GM21529 (cell line): ENCODE measurements around the gene EYS.

Experiments used
- ATAC-seq: cut with Tn5 transposase; IDR thresholded peaks from one replicate; pipeline ENCODE4 v1.9.1; 2021; ENCODE audit not compliant: unreplicated experiment

Gene EYS

GRCh38 chr6:64988148-64988547 lies 718.9 kb downstream of the EYS start:
- ATAC-seq, result no peak

- no peak for ATAC-seq
These were observed 720.0 kb downstream of the EYS start for GRCh38 chr6:64987066-64987465.

GRCh38 chr6:64985726-64986125 lies 721.3 kb downstream of the EYS start:
- no peak for ATAC-seq

- ATAC-seq, result no peak
These were observed 722.1 kb downstream of the EYS start for GRCh38 chr6:64984948-64985347.

GRCh38 chr6:64983089-64983488 lies 723.9 kb downstream of the EYS start:
- no peak for ATAC-seq

GRCh38 chr6:64973142-64973541 lies 733.9 kb downstream of the EYS start:
- ATAC-seq, result no peak

GRCh38 chr6:64969139-64969538 lies 737.9 kb downstream of the EYS start:
- no peak for ATAC-seq

- no peak for ATAC-seq
These were observed 751.6 kb downstream of the EYS start for GRCh38 chr6:64955435-64955848.

GRCh38 chr6:64949257-64949656 lies 757.8 kb downstream of the EYS start:
- no peak for ATAC-seq

- no peak for ATAC-seq
These were observed 758.8 kb downstream of the EYS start for GRCh38 chr6:64948261-64948660.

GRCh38 chr6:64945450-64945849 lies 761.6 kb downstream of the EYS start:
- ATAC-seq, result no peak

GRCh38 chr6:64932486-64932885 lies 774.5 kb downstream of the EYS start:
- ATAC-seq, result no peak

GRCh38 chr6:64930681-64931080 lies 776.3 kb downstream of the EYS start:
- no peak for ATAC-seq

- ATAC-seq, result no peak
These were observed 781.0 kb downstream of the EYS start for GRCh38 chr6:64926051-64926450.

GRCh38 chr6:64920257-64920656 lies 786.8 kb downstream of the EYS start:
- no peak for ATAC-seq

- no peak for ATAC-seq
These were observed 792.9 kb downstream of the EYS start for GRCh38 chr6:64914124-64914523.

- no peak for ATAC-seq
These were observed 794.1 kb downstream of the EYS start for GRCh38 chr6:64912966-64913365.

- ATAC-seq, result no peak
These were observed 798.9 kb downstream of the EYS start for GRCh38 chr6:64908104-64908503.

- ATAC-seq, result no peak
These were observed 802.4 kb downstream of the EYS start for GRCh38 chr6:64904616-64905015.

GRCh38 chr6:64902596-64902995 lies 804.4 kb downstream of the EYS start:
- no peak for ATAC-seq

- no peak for ATAC-seq
These were observed 810.1 kb downstream of the EYS start for GRCh38 chr6:64896939-64897338.

- ATAC-seq, result no peak
These were observed 811.1 kb downstream of the EYS start for GRCh38 chr6:64895945-64896344.

GRCh38 chr6:64890609-64891008 lies 816.4 kb downstream of the EYS start:
- no peak for ATAC-seq

GRCh38 chr6:64889144-64889543 lies 817.9 kb downstream of the EYS start:
- ATAC-seq, result no peak
